Liver (tissue), 2 donors: ENCODE results near the gene SLC1A2.

Experiments
- FOXA1 ChIP-seq: IDR thresholded peaks from 2 replicates; pipeline ENCODE4 v1.6.1; 2016; ENCODE audit warnings: antibody characterized with exemption
- TF ChIP-seq, protein P1 (sequence below): fragments of 150-350 bp; IDR thresholded peaks from 2 replicates; pipeline ENCODE4 v1.5.1; 2017; ENCODE audit warnings: improper control_type of control experiment, low read depth, low read length; ENCODE audit not compliant: missing input control
- donor health status: healthy.

DNA sequence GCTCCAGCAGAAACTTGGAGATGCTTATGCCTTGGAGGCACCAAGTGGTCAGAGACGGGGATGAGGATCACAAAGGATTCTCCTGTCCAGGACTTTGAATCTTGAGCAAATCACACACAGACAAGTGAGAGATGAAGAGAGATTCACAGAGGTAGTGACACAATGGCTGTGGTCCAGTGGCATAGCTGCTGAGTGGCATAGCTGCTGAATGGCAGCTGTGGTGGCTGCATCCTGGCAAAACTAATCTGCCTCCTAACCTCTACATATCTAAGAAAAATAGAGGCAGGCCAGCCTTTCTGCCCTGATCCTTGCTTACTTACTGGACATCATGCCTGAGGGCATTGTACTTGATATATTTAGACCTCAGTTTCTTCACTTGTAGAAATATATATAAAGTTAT lies 177.8 kb downstream of the SLC1A2 start:
- TF ChIP-seq, protein P1, sequence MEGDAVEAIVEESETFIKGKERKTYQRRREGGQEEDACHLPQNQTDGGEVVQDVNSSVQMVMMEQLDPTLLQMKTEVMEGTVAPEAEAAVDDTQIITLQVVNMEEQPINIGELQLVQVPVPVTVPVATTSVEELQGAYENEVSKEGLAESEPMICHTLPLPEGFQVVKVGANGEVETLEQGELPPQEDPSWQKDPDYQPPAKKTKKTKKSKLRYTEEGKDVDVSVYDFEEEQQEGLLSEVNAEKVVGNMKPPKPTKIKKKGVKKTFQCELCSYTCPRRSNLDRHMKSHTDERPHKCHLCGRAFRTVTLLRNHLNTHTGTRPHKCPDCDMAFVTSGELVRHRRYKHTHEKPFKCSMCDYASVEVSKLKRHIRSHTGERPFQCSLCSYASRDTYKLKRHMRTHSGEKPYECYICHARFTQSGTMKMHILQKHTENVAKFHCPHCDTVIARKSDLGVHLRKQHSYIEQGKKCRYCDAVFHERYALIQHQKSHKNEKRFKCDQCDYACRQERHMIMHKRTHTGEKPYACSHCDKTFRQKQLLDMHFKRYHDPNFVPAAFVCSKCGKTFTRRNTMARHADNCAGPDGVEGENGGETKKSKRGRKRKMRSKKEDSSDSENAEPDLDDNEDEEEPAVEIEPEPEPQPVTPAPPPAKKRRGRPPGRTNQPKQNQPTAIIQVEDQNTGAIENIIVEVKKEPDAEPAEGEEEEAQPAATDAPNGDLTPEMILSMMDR, result no peak
- no peak for TF ChIP-seq FOXA1
